Measurements from ENCODE around the gene ZRANB3.

Gene ZRANB3

GRCh38 chr2:135103843-135104242, 427.2 kb downstream of the ZRANB3 start:
- Histone ChIP-seq H3K27ac (no peak overlapping the region), H3K36me3 (ENCODE audit: insufficient read depth, low read length) (peaks cover 23% of the 10 kb centered on the region), H3K9me3 (ENCODE audit: low read depth, low read length) (no peaks in the 10 kb centered on the region), H3K9ac (ENCODE audit: insufficient read length) (no peak overlapping the region), H3K4me3 (no peak overlapping the region)
- TF ChIP-seq FOXP2 (optimal IDR thresholded peaks at IDR 0.05; ENCODE audit: control extremely low read depth, extremely low read length, insufficient read depth) (no peak), POLR2AphosphoS5 (IDR thresholded peaks at IDR 0.05; ENCODE audit: borderline replicate concordance, low read depth, low read length) (no peak), EZH2 (IDR thresholded peaks at IDR 0.05) (no peak)
- DNase-seq (ENCODE audit: low read depth, low spot score) = no peak

- H3K27ac ChIP-seq = no peak overlapping the region
- TF ChIP-seq FOXP2 (optimal IDR thresholded peaks at IDR 0.05; ENCODE audit: control extremely low read depth, extremely low read length, insufficient read depth) = no peak
- TF ChIP-seq POLR2AphosphoS5 (IDR thresholded peaks at IDR 0.05; ENCODE audit: borderline replicate concordance, low read depth, low read length) = no peak
- TF ChIP-seq EZH2 (IDR thresholded peaks at IDR 0.05) = no peak
- H3K9ac ChIP-seq (ENCODE audit: insufficient read length) = no peak overlapping the region
- H3K9me3 ChIP-seq (ENCODE audit: low read depth, low read length) = no peaks in the 10 kb centered on the region
- DNase-seq (ENCODE audit: low read depth, low spot score) = no peak
- H3K4me3 ChIP-seq = no peak overlapping the region
- H3K36me3 ChIP-seq (ENCODE audit: insufficient read depth, low read length) = peaks cover 36% of the 10 kb centered on the region
Measured at GRCh38 chr2:135099802-135100483, 431.1 kb downstream of the ZRANB3 start.

- TF ChIP-seq POLR2AphosphoS5 (IDR thresholded peaks at IDR 0.05; ENCODE audit: borderline replicate concordance, low read depth, low read length) (no peak), FOXP2 (optimal IDR thresholded peaks at IDR 0.05; ENCODE audit: control extremely low read depth, extremely low read length, insufficient read depth) (no peak), EZH2 (IDR thresholded peaks at IDR 0.05) (no peak)
- H3K36me3 ChIP-seq (ENCODE audit: insufficient read depth, low read length) = peaks cover 46% of the 10 kb centered on the region
Measured at GRCh38 chr2:135097532-135098231, 433.3 kb downstream of the ZRANB3 start.

GRCh38 chr2:135096665-135097446, 434.2 kb downstream of the ZRANB3 start:
- no peak for TF ChIP-seq FOXP2 (optimal IDR thresholded peaks at IDR 0.05; ENCODE audit: control extremely low read depth, extremely low read length, insufficient read depth)
- no peak for TF ChIP-seq POLR2AphosphoS5 (IDR thresholded peaks at IDR 0.05; ENCODE audit: borderline replicate concordance, low read depth, low read length)
- TF ChIP-seq EZH2 (IDR thresholded peaks at IDR 0.05) = no peak
- Histone ChIP-seq H3K9ac (ENCODE audit: insufficient read length) (no peak overlapping the region), H3K36me3 (ENCODE audit: insufficient read depth, low read length) (peaks cover 39% of the 10 kb centered on the region), H3K9me3 (ENCODE audit: low read depth, low read length) (no peaks in the 10 kb centered on the region), H3K27ac (no peak overlapping the region), H3K4me3 (no peak overlapping the region)
- DNase-seq (ENCODE audit: low read depth, low spot score) = no peak

More at GRCh38 chr2:135097532-135098231, 433.3 kb downstream of the ZRANB3 start:
- Histone ChIP-seq H3K27ac (no peak overlapping the region), H3K9ac (ENCODE audit: insufficient read length) (no peak overlapping the region), H3K9me3 (ENCODE audit: low read depth, low read length) (no peaks in the 10 kb centered on the region), H3K4me3 (no peak overlapping the region)
- DNase-seq (ENCODE audit: low read depth, low spot score) = no peak

- H3K9ac ChIP-seq (ENCODE audit: insufficient read length) = no peak overlapping the region
- no peak for TF ChIP-seq FOXP2 (optimal IDR thresholded peaks at IDR 0.05; ENCODE audit: control extremely low read depth, extremely low read length, insufficient read depth)
- TF ChIP-seq EZH2 (IDR thresholded peaks at IDR 0.05) = no peak
- TF ChIP-seq POLR2AphosphoS5 (IDR thresholded peaks at IDR 0.05; ENCODE audit: borderline replicate concordance, low read depth, low read length) = no peak
- DNase-seq (ENCODE audit: low read depth, low spot score) = no peak
- H3K36me3 ChIP-seq (ENCODE audit: insufficient read depth, low read length) = peaks cover 37% of the 10 kb centered on the region
- no peak overlapping the region for H3K4me3 ChIP-seq
- H3K27ac ChIP-seq = no peak overlapping the region
- H3K9me3 ChIP-seq (ENCODE audit: low read depth, low read length) = no peaks in the 10 kb centered on the region
Measured at GRCh38 chr2:135095591-135095990, 435.4 kb downstream of the ZRANB3 start.

- TF ChIP-seq FOXP2 (optimal IDR thresholded peaks at IDR 0.05; ENCODE audit: control extremely low read depth, extremely low read length, insufficient read depth) (no peak), EZH2 (IDR thresholded peaks at IDR 0.05) (no peak), POLR2AphosphoS5 (IDR thresholded peaks at IDR 0.05; ENCODE audit: borderline replicate concordance, low read depth, low read length) (no peak)
- Histone ChIP-seq H3K27ac (no peak overlapping the region), H3K9me3 (ENCODE audit: low read depth, low read length) (no peaks in the 10 kb centered on the region), H3K36me3 (ENCODE audit: insufficient read depth, low read length) (peaks cover 41% of the 10 kb centered on the region), H3K4me3 (no peak overlapping the region), H3K9ac (ENCODE audit: insufficient read length) (no peak overlapping the region)
- no peak for DNase-seq (ENCODE audit: low read depth, low spot score)
Measured at GRCh38 chr2:135094508-135094907, 436.5 kb downstream of the ZRANB3 start.

GRCh38 chr2:135093670-135094330, 437.2 kb downstream of the ZRANB3 start:
- Histone ChIP-seq H3K9me3 (ENCODE audit: low read depth, low read length) (no peaks in the 10 kb centered on the region), H3K4me3 (no peak overlapping the region), H3K27ac (0 out of 2 replicates have a peak overlapping the region, but pooled peaks have one; percentile 13), H3K36me3 (ENCODE audit: insufficient read depth, low read length) (peaks cover 44% of the 10 kb centered on the region), H3K9ac (ENCODE audit: insufficient read length) (no peak overlapping the region)
- TF ChIP-seq FOXP2 (optimal IDR thresholded peaks at IDR 0.05; ENCODE audit: control extremely low read depth, extremely low read length, insufficient read depth) (no peak), POLR2AphosphoS5 (IDR thresholded peaks at IDR 0.05; ENCODE audit: borderline replicate concordance, low read depth, low read length) (no peak), EZH2 (IDR thresholded peaks at IDR 0.05) (no peak)
- DNase-seq (ENCODE audit: low read depth, low spot score) = no peak
